ENCODE measurements around the gene TFEC. TPM values are rescaled to one million over a fixed set of nuclear protein-coding genes. Genes with fewer than 3 reads are reported as not detected.

The TFEC gene
- polyA plus RNA-seq, 1 of the 3 experiments (the other 2 are of a cell fraction), result not detected

GRCh38 chr7:115968596-115968995, 62.0 kb downstream of the TFEC start (continued):
- TF ChIP-seq USF2 (IDR thresholded peaks at IDR 0.05; ENCODE audit: borderline replicate concordance, low read depth, low read length), result no peak

GRCh38 chr7:115968171-115968570, 62.4 kb downstream of the TFEC start:
- Histone ChIP-seq H3K27me3 (ENCODE audit: insufficient read depth) (no peaks in the 10 kb centered on the region), H3K36me3 (replicated peaks in 1 of 2; ENCODE audit: control insufficient read depth in 1 of 2, insufficient read depth in 2 of 2, low read length in 1 of 2) (no peaks in the 10 kb centered on the region), H3K9ac (no peak overlapping the region), H4K20me1 (ENCODE audit: insufficient read depth) (no peaks in the 10 kb centered on the region), H2AFZ (ENCODE audit: low read depth) (no peak overlapping the region), H3K4me2 (no peak overlapping the region), H3F3A (replicated peaks; ENCODE audit: insufficient read depth) (no peaks in the 10 kb centered on the region), H3K9me3 (no peaks in the 10 kb centered on the region), H3K4me1 (ENCODE audit: control insufficient read depth in 1 of 2, insufficient read depth in 2 of 2, low read depth in 1 of 2, low read length in 1 of 2) (no peaks in the 10 kb centered on the region), H3K27ac (ENCODE audit: low read depth in 2 of 2, low read length in 1 of 2) (no peak overlapping the region), H3K79me2 (ENCODE audit: insufficient read depth) (no peaks in the 10 kb centered on the region), H3K4me3 (ENCODE audit: low read depth in 2 of 2, low read length in 1 of 2) (no peak overlapping the region), H3K9me2 (0 out of 2 replicates have a peak, but pooled peaks cover 3% of the 10 kb centered on the region)
- 0% methylated on average over 1 of the region's 1 CpG for WGBS (ENCODE audit: low lambda C conversion rate)
- no peak for TF ChIP-seq EP300 (IDR thresholded peaks at IDR 0.05; ENCODE audit: borderline replicate concordance in 1 of 2, low read depth in 1 of 2, low read length in 1 of 2)
- TF ChIP-seq SIN3A (IDR thresholded peaks at IDR 0.05; ENCODE audit: borderline replicate concordance, low read depth, low read length), result no peak
- no peak for TF ChIP-seq TCF12 (IDR thresholded peaks at IDR 0.05)
- no peak for TF ChIP-seq TAF1 (IDR thresholded peaks at IDR 0.05; ENCODE audit: borderline replicate concordance, low read depth, low read length)
- TF ChIP-seq FOXM1 (IDR thresholded peaks at IDR 0.05; ENCODE audit: low read depth), result no peak
- no peak for TF ChIP-seq PBX3 (IDR thresholded peaks at IDR 0.05)
- POLR2A ChIA-PET, result no interaction called here
- CTCF ChIA-PET, result no interaction called here
- DNase-seq, result no peak

GRCh38 chr7:115965796-115966475, 64.6 kb downstream of the TFEC start:
- TF ChIP-seq ZBTB33 (IDR thresholded peaks at IDR 0.05; ENCODE audit: borderline replicate concordance, low read depth) (no peak), MXI1 (IDR thresholded peaks at IDR 0.05; ENCODE audit: low read depth, low read length) (no peak), SIN3A (IDR thresholded peaks at IDR 0.05; ENCODE audit: borderline replicate concordance, low read depth, low read length) (no peak), EZH2phosphoT487 (IDR thresholded peaks at IDR 0.05; ENCODE audit: borderline replicate concordance, low read depth) (no peak), MAX (IDR thresholded peaks at IDR 0.05; ENCODE audit: low read depth) (no peak), GATA2 (CRISPR knock-in tag; IDR thresholded peaks at IDR 0.05) (no peak), EP300 (IDR thresholded peaks at IDR 0.05; ENCODE audit: borderline replicate concordance in 1 of 2, low read depth in 1 of 2, low read length in 1 of 2) (no peak), SMC3 (IDR thresholded peaks at IDR 0.05; ENCODE audit: low read depth, low read length) (no peak), TAF1 (IDR thresholded peaks at IDR 0.05; ENCODE audit: borderline replicate concordance, low read depth, low read length) (no peak), FOSL2 (IDR thresholded peaks at IDR 0.05; ENCODE audit: borderline replicate concordance, low read depth) (no peak)
- no peaks in the 10 kb centered on the region for H3F3A ChIP-seq (replicated peaks; ENCODE audit: insufficient read depth)
- 4% methylated on average over 5 of the region's 5 CpGs for WGBS (ENCODE audit: low lambda C conversion rate)
- H3K79me2 ChIP-seq (ENCODE audit: insufficient read depth), result no peaks in the 10 kb centered on the region
- H3K27ac ChIP-seq (ENCODE audit: low read depth in 2 of 2, low read length in 1 of 2), result no peak overlapping the region
- no peak overlapping the region for H2AFZ ChIP-seq (ENCODE audit: low read depth)
- no peak overlapping the region for H3K4me2 ChIP-seq
- no peaks in the 10 kb centered on the region for H3K36me3 ChIP-seq (replicated peaks in 1 of 2; ENCODE audit: control insufficient read depth in 1 of 2, insufficient read depth in 2 of 2, low read length in 1 of 2)
- ChIA-PET CTCF (no interaction called here), POLR2A (no interaction called here)
- H3K9ac ChIP-seq, result no peak overlapping the region
- H3K9me2 ChIP-seq, result 0 out of 2 replicates have a peak, but pooled peaks cover 3% of the 10 kb centered on the region
- no peak for DNase-seq
- no peak overlapping the region for H3K4me3 ChIP-seq (ENCODE audit: low read depth in 2 of 2, low read length in 1 of 2)
- no peaks in the 10 kb centered on the region for H4K20me1 ChIP-seq (ENCODE audit: insufficient read depth)
- H3K27me3 ChIP-seq (ENCODE audit: insufficient read depth), result no peaks in the 10 kb centered on the region
- H3K9me3 ChIP-seq, result no peaks in the 10 kb centered on the region
- H3K4me1 ChIP-seq (ENCODE audit: control insufficient read depth in 1 of 2, insufficient read depth in 2 of 2, low read depth in 1 of 2, low read length in 1 of 2), result no peaks in the 10 kb centered on the region
